ENCODE measurements around the gene NBEAL2. TPM values are rescaled to one million over a fixed set of nuclear protein-coding genes. Genes with fewer than 3 reads are reported as not detected.
"Not testable (repeated sequence)": the region's sequence is repeated elsewhere in the genome, so short reads cannot be mapped to it uniquely, and the experiment has no call there.

NBEAL2 gene
- polyA plus RNA-seq, 3 donors = 10.4 to 622 (median 17.3) TPM

GRCh38 chr3:47024932-47025331 is 45.5 kb downstream of the NBEAL2 start:
- Mint-ChIP-seq H3K27me3 (ENCODE audit: low read depth in 3 of 3) (no peaks in the 10 kb centered on the region), H3K4me1 (no peaks in the 10 kb centered on the region), H3K4me3 (no peak overlapping the region), H3K27ac (peak overlapping the region in 2 of 7 donors; percentile 6 to 8), H3K9me3 (no peaks in the 10 kb centered on the region), H3K36me3 (peaks cover 39 to 65% of the 10 kb centered on the region in 2 donors)
- Histone ChIP-seq H3K9me3 (replicated peaks in 1 of 2; ENCODE audit: control insufficient read depth in 1 of 2, insufficient read depth in 1 of 2, low read length in 2 of 2) (no peaks in the 10 kb centered on the region), H3K4me2 (replicated peaks; ENCODE audit: extremely low read depth, low read length, poor library complexity, severe bottlenecking) (no peak overlapping the region), H4K20me1 (ENCODE audit: insufficient read depth, low read length) (peaks cover 72% of the 10 kb centered on the region), H3K9ac (ENCODE audit: insufficient read depth, low read length, poor library complexity, severe bottlenecking) (no peak overlapping the region), H3K27me3 (ENCODE audit: control insufficient read depth in 2 of 2, insufficient read depth in 2 of 2, low read length in 2 of 2) (no peaks in the 10 kb centered on the region), H3K79me2 (ENCODE audit: insufficient read depth, low read length) (peaks cover 39% of the 10 kb centered on the region), H3K4me3 (replicated peaks in 1 of 3; ENCODE audit: low read depth in 2 of 3, low read length in 3 of 3) (no peak overlapping the region), H3K27ac (ENCODE audit: low read depth in 1 of 2, low read length in 2 of 2) (peak overlapping the region in 1 of 2 donors; percentile 23), H3K36me3 (replicated peaks in 1 of 2; ENCODE audit: control insufficient read depth in 1 of 2, insufficient read depth in 2 of 2, low read length in 2 of 2) (peaks cover 24 to 63% of the 10 kb centered on the region in 2 donors), H2AFZ (ENCODE audit: insufficient read depth, low read depth, low read length, poor library complexity, severe bottlenecking) (no peak overlapping the region), H3K4me1 (ENCODE audit: control insufficient read depth in 1 of 2, insufficient read depth in 2 of 2, low read length in 2 of 2) (no peaks in the 10 kb centered on the region)
- no peak for DNase-seq
- no peak for TF ChIP-seq CTCF (IDR thresholded peaks at IDR 0.05)
- intact Hi-C loops (cut with micrococcal nuclease) = no loop called here

DNA sequence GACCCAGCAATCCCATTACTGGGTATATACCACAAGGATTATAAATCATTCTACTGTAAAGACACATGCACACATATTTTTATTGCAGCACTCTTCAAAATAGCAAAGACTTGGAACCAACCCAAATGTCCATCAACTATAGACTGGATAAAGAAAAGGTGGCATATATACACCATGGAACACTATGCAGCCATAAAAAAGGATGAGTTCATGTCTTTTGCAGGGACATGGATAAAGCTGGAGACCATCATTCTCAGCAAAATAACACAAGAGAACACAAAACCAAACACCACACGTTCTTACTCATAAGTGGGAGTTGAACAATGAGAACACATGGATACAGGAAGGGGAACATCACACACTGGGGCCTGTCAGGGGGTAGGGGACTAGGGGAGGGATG is 47.0 kb downstream of the NBEAL2 start:
- H3K79me2 ChIP-seq (ENCODE audit: insufficient read depth, low read length) = peaks cover 34% of the 10 kb centered on the region
- peaks cover 63% of the 10 kb centered on the region for H4K20me1 ChIP-seq (ENCODE audit: insufficient read depth, low read length)
- H3K4me1 ChIP-seq (ENCODE audit: control insufficient read depth in 1 of 2, insufficient read depth in 2 of 2, low read length in 2 of 2); H3K4me3 ChIP-seq (replicated peaks in 1 of 3; ENCODE audit: low read depth in 2 of 3, low read length in 3 of 3); H3K27me3 Mint-ChIP-seq (ENCODE audit: low read depth in 3 of 3); H2AFZ ChIP-seq (ENCODE audit: insufficient read depth, low read depth, low read length, poor library complexity, severe bottlenecking); H3K9me3 Mint-ChIP-seq; H3K27ac ChIP-seq (ENCODE audit: low read depth in 1 of 2, low read length in 2 of 2); DNase-seq; H3K27me3 ChIP-seq (ENCODE audit: control insufficient read depth in 2 of 2, insufficient read depth in 2 of 2, low read length in 2 of 2); H3K9ac ChIP-seq (ENCODE audit: insufficient read depth, low read length, poor library complexity, severe bottlenecking); H3K4me1 Mint-ChIP-seq; H3K4me2 ChIP-seq (replicated peaks; ENCODE audit: extremely low read depth, low read length, poor library complexity, severe bottlenecking); H3K9me3 ChIP-seq (replicated peaks in 1 of 2; ENCODE audit: control insufficient read depth in 1 of 2, insufficient read depth in 1 of 2, low read length in 2 of 2); intact Hi-C loops (cut with micrococcal nuclease); H3K4me3 Mint-ChIP-seq: not testable (repeated sequence)
- Mint-ChIP-seq H3K36me3 (peaks cover 30 to 57% of the 10 kb centered on the region in 2 donors), H3K27ac (peak overlapping the region in 1 of 7 donors; percentile 69)
- no CpG with 5 or more reads among the region's 1 CpG for WGBS (ENCODE audit: insufficient coverage)
- H3K36me3 ChIP-seq (replicated peaks in 1 of 2; ENCODE audit: control insufficient read depth in 1 of 2, insufficient read depth in 2 of 2, low read length in 2 of 2) = peaks cover 17 to 48% of the 10 kb centered on the region in 2 donors

Data from CD14-positive monocyte (primary cell).